AG04449 (cell line): Measurements from ENCODE around the gene CELA2A.

Experiments
- CTCF ChIA-PET: fragments of 350-600 bp; formaldehyde crosslinking; extraction: SDS; loops from one replicate; lab custom pipeline; 2021; ENCODE audit warnings: antibody characterized with exemption; lab: Yijun Ruan, JAX
- POLR2A ChIA-PET: fragments of 400-600, 350-600 bp; formaldehyde crosslinking; extraction: SDS; loops from one replicate; lab custom pipeline; 2020; ENCODE audit warnings: antibody characterized with exemption, inconsistent platforms; lab: Yijun Ruan, JAX
- DNase-seq: peaks from one replicate; pipeline ENCODE4 v3.0.0-alpha.2; 2010; ENCODE audit warnings: low read depth, low spot score
- H3K4me3 ChIP-seq: 2 replicates; pipeline ENCODE4 v1.5.1; 2011; ENCODE audit warnings: low read depth, mild to moderate bottlenecking, control low read depth, low read length
- CTCF ChIP-seq: IDR thresholded peaks from one replicate; pipeline ENCODE4 v1.5.1; 2011; ENCODE audit warnings: mild to moderate bottlenecking, moderate library complexity, low read length, control low read depth, inconsistent platforms; ENCODE audit not compliant: insufficient read depth; ENCODE audit errors: missing control alignments

CELA2A gene

GRCh38 chr1:15439325-15439724, 17.2 kb upstream of the CELA2A start:
- DNase-seq = no peak
- no peak for TF ChIP-seq CTCF
- CTCF ChIA-PET = interaction anchor here (14.6 kb wide), 1 partner anchor 118 kb away, joined by 439 read pairs; no protein-coding TSS in a partner anchor
- no peak overlapping the region for H3K4me3 ChIP-seq
- POLR2A ChIA-PET = no interaction called here

GRCh38 chr1:15440357-15440756, 16.2 kb upstream of the CELA2A start:
- DNase-seq = no peak
- no peak overlapping the region for H3K4me3 ChIP-seq
- CTCF ChIA-PET = interaction anchor here (1.5 to 2.6 kb wide), 2 partner anchors 9 to 116 kb away, joined by 3 to 18 read pairs; no protein-coding TSS in a partner anchor
- POLR2A ChIA-PET = no interaction called here
- TF ChIP-seq CTCF = no peak

- no peak for TF ChIP-seq CTCF
- H3K4me3 ChIP-seq = no peak overlapping the region
- CTCF ChIA-PET = interaction anchor here (0.7 to 2.6 kb wide), 5 partner anchors 10 to 118 kb away, joined by 3 to 18 read pairs (median 3); no protein-coding TSS in a partner anchor
- POLR2A ChIA-PET = no interaction called here
- DNase-seq = no peak
These were observed 15.3 kb upstream of the CELA2A start for GRCh38 chr1:15441247-15441646.

- no peak overlapping the region for H3K4me3 ChIP-seq
- ChIA-PET POLR2A (no interaction called here), CTCF (interaction anchor here (1.4 to 2.6 kb wide), 2 partner anchors 11 to 118 kb away, joined by 4 to 18 read pairs; no protein-coding TSS in a partner anchor)
- DNase-seq = no peak
- no peak for TF ChIP-seq CTCF
These were observed 14.4 kb upstream of the CELA2A start for GRCh38 chr1:15442119-15442518.

GRCh38 chr1:15442759-15443158, 13.8 kb upstream of the CELA2A start:
- ChIA-PET POLR2A (no interaction called here), CTCF (interaction anchor here (1.3 to 3.4 kb wide), 2 partner anchors 10 to 119 kb away, joined by 5 to 31 read pairs; no protein-coding TSS in a partner anchor)
- DNase-seq = no peak
- no peak for TF ChIP-seq CTCF
- no peak overlapping the region for H3K4me3 ChIP-seq

- DNase-seq = no peak
- no peak for TF ChIP-seq CTCF
- POLR2A ChIA-PET = no interaction called here
- H3K4me3 ChIP-seq = no peak overlapping the region
- CTCF ChIA-PET = interaction anchor here (1.3 to 3.4 kb wide), 2 partner anchors 10 to 120 kb away, joined by 5 to 31 read pairs; no protein-coding TSS in a partner anchor
These were observed 13.3 kb upstream of the CELA2A start for GRCh38 chr1:15443281-15443680.
